Activated CD4-positive, alpha-beta T cell treated with anti-CD3 and anti-CD28 coated beads for 48 hours (primary cell): ENCODE data around the gene TNS3.

ENCODE experiments used
- DNase-seq: peaks from one replicate; pipeline ENCODE4 v3.0.0-alpha.2; 2020

The TNS3 gene

GRCh38 chr7:47357863-47358262 is 224.0 kb downstream of the TNS3 start:
- no peak for DNase-seq

GRCh38 chr7:47357361-47357760 is 224.6 kb downstream of the TNS3 start:
- no peak for DNase-seq

- no peak for DNase-seq
These were observed 225.7 kb downstream of the TNS3 start for GRCh38 chr7:47356261-47356660.

- no peak for DNase-seq
These were observed 226.2 kb downstream of the TNS3 start for GRCh38 chr7:47355684-47356083.

- DNase-seq = no peak
These were observed 226.9 kb downstream of the TNS3 start for GRCh38 chr7:47354831-47355541.

GRCh38 chr7:47354071-47354470 is 227.8 kb downstream of the TNS3 start:
- no peak for DNase-seq

GRCh38 chr7:47352394-47352968 is 229.4 kb downstream of the TNS3 start:
- no peak for DNase-seq

- DNase-seq = no peak
These were observed 230.4 kb downstream of the TNS3 start for GRCh38 chr7:47351233-47352154.

GRCh38 chr7:47350425-47350824 is 231.5 kb downstream of the TNS3 start:
- no peak for DNase-seq

- DNase-seq = no peak
These were observed 232.5 kb downstream of the TNS3 start for GRCh38 chr7:47349401-47349800.

- DNase-seq = no peak
These were observed 234.0 kb downstream of the TNS3 start for GRCh38 chr7:47347816-47348385.

- no peak for DNase-seq
These were observed 234.6 kb downstream of the TNS3 start for GRCh38 chr7:47347346-47347745.

- DNase-seq = no peak
These were observed 235.5 kb downstream of the TNS3 start for GRCh38 chr7:47346377-47346914.

- no peak for DNase-seq
These were observed 236.0 kb downstream of the TNS3 start for GRCh38 chr7:47345857-47346298.

- no peak for DNase-seq
These were observed 237.5 kb downstream of the TNS3 start for GRCh38 chr7:47344171-47344955.

GRCh38 chr7:47343061-47343455 is 238.9 kb downstream of the TNS3 start:
- no peak for DNase-seq

GRCh38 chr7:47342296-47343060 is 239.4 kb downstream of the TNS3 start:
- DNase-seq = no peak

- no peak for DNase-seq
These were observed 241.4 kb downstream of the TNS3 start for GRCh38 chr7:47340517-47340916.

GRCh38 chr7:47338026-47338425 is 243.9 kb downstream of the TNS3 start:
- no peak for DNase-seq

GRCh38 chr7:47337531-47337930 is 244.4 kb downstream of the TNS3 start:
- DNase-seq = no peak
